ENCODE measurements around the gene MYL5. TPM values are rescaled to one million over a fixed set of nuclear protein-coding genes. Genes with fewer than 3 reads are reported as not detected.

MYL5 gene, protein sequence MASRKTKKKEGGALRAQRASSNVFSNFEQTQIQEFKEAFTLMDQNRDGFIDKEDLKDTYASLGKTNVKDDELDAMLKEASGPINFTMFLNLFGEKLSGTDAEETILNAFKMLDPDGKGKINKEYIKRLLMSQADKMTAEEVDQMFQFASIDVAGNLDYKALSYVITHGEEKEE
- total RNA-seq, result 10 to 100 TPM in 1 of 2 donors, 1 to 10 TPM in 1; 5.3 to 24.8 TPM

DNA sequence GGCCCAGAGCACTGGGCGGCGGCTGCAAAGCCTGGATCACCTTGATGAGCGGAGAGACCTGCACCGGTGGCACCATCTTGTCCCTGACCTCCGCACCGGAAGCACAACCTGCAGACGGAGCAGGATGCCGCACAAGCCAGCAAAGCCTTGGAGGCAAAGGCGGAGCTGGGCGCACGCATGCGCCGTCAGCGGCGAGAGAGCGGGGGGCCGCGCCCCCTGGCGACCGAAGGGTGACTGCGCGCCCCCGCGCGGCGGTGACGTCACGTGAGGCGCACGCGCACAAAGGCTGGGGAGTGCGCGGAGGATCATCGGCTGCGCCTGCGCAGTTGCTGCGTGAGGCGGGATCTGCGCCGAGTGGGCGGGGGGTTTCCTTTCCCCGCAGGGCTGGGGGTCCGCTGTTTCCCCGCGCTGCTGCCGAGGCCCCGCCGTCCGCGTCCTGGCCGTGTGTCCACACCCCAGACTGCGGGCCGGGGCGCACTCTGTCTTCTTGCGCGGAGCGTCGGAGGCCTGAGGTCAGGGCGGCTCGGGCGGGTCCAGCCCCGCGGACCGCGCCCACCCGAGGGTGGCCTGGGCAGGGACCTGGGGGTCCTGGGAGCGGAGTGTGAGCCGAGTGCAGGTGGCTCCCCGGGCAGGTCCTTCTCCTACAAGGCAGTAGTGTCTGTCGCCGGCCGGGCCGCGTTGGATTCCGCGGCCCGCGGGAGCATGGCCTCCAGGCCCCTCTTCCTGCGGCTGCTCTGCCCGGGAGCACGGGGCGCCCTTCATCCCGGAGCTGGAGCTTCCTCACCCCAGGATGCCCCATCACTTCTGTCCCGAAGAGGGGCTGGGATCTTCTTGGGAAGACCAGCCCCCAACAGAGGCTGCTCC, at the start of gene MYL5, which contains the start of gene ATP5ME:
TSS of gene MYL5 (plus strand) at position 371 of the 864 bp plus-strand sequence. CDS start 3,485 bp downstream, outside the sequence.
TSS of gene ATP5ME (minus strand) at position 105 of the 864 bp plus-strand sequence. CDS start at position 76, 29 bp downstream.

GRCh38 chr4:624705-625590, 49.4 kb upstream of the MYL5 start, which contains the start of gene PDE6B:
PDE6B (plus strand) TSS chr4:625573; CDS start chr4:625627, 54 bp downstream.

DNA sequence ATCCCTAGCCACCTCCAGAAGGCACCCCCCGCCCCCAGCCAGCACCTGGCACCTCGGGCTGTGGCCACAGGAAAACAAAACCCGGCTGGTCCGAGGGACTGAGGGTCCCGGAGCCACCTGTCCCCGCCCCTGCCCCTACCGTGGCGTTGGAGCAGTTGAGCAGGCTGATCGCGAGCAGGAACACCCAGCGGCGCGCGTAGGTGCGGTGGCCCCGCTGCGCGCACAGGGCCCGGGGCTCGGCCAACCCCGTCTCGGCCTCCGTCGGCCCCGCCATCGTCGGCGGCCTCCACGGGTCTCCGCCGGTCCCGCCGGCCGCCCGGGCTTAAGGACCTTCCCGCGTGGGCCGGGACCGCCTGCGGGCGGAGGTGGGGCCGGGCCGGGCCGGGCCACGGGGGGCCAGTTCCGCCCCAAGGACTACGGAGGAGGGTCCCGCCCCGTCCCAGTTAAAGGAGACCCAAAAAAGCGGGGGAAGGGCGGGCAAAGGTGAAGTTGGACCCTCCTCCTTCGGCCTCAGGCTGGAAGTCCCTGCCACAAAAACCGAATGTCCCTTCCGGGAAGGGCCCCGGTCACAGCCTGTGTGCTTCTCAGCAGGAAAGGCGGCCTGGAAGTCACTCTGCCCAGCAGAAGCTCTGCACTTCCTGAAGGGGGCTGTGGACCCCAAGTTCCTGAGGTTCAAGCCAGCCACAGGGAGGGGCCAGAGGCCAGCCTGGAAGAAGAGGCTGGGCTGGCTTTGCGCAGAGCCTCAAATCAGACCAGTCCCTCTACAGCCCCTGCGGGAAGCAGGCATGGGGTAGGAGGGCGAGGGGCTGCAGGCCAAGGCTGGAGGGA, 14.7 kb downstream of the MYL5 start, which contains the start of gene SLC49A3:
TSS of gene SLC49A3 (minus strand) at position 298 of the 828 bp plus-strand sequence. CDS start at position 274, 24 bp downstream.

DNA sequence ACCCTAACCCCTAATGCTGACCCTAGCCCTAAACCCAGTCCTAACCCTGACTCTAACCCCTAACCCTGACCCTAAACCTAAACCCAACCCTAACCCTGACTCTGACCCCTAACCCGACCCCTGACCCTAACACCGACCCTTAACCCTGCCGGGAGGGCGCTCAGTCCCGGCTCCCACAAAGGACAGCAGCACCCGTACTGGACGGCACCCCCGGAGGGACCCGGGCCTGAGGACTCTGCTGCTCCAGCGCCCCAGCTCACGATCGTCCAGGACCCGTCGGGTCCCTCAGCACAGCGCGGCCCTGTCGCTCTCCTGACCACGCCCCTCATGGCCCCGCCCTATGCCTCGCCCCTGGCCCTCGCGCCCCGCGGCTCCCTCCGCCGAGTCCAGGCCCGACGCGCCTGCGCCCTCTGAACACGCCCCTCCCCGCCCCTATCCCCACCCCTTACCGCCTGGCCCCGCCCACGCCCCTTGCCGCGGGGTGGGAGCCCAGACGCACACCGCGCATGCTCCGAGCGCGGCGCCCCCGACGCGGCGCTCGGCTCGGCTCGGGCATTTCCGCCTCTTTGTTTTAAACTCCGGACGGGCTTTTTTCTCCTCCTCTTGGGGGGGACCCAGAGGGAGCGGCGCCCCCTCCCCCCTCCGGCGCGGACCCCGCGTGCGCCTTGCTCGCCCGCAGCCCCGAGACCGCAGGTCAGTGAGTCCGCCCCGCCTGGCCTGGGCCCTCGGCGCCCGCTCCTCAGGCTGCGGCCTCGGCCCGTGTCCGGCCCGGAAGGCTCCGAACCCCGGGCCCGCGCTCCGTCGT, 31.1 kb downstream of the MYL5 start, which contains the start of gene PCGF3:
TSS of gene PCGF3 (plus strand) at position 555 of the 805 bp plus-strand sequence. CDS start 27,849 bp downstream, outside the sequence.

Other genes with a start within 250 kb of the MYL5 start
- 10 to 100 TPM in 1 of 2 donors, 1 to 10 TPM in 1; 9.7 to 18.2 TPM for gene ZNF721, start 175.4 kb upstream of the MYL5 start, total RNA-seq
- gene PIGG, start 175.3 kb upstream of the MYL5 start, total RNA-seq, result 10 to 100 TPM; 30.6 to 33.6 TPM
- gene TMEM271, start 98.2 kb upstream of the MYL5 start, total RNA-seq, result not detected
- 1 to 10 TPM in 1 of 2 donors, under 1 TPM in 1; 0.67 to 2.8 TPM for gene PDE6B, start 49.0 kb upstream of the MYL5 start, total RNA-seq
- 100 to 1,000 TPM; 102 to 135 TPM for gene ATP5ME, start 266 bp upstream of the MYL5 start, total RNA-seq
- 1 to 10 TPM; 4.3 to 5.9 TPM for gene SLC49A3, start 14.6 kb downstream of the MYL5 start, total RNA-seq
- 10 to 100 TPM; 30.6 to 33.3 TPM for gene PCGF3, start 31.3 kb downstream of the MYL5 start, total RNA-seq
- not detected for gene CPLX1, start 151.6 kb downstream of the MYL5 start, total RNA-seq

Data from melanocyte of skin (primary cell).